Measurements from ENCODE around the gene DOK5. TPM values are rescaled to one million over a fixed set of nuclear protein-coding genes. Genes with fewer than 3 reads are reported as not detected.

The DOK5 gene
- total RNA-seq, 1 experiment from 2014 or later, result 4.9 TPM

- CTCF ChIA-PET, result no interaction called here
- Histone ChIP-seq H3K27ac (ENCODE audit: low read depth, low read length, poor library complexity, severe bottlenecking) (no peak overlapping the region), H3K27me3 (replicated peaks; ENCODE audit: insufficient read depth, low read depth, low read length, poor library complexity) (no peaks in the 10 kb centered on the region), H3K36me3 (ENCODE audit: insufficient read depth, low read length, poor library complexity, severe bottlenecking) (no peaks in the 10 kb centered on the region), H3K4me1 (ENCODE audit: insufficient read depth, low read length, poor library complexity, severe bottlenecking) (peaks cover 4% of the 10 kb centered on the region), H3K4me3 (ENCODE audit: low read depth, low read length, poor library complexity, severe bottlenecking) (no peak overlapping the region), H3K9me3 (ENCODE audit: low read depth, low read length, poor library complexity, severe bottlenecking) (peaks cover 5% of the 10 kb centered on the region)
- no peak for TF ChIP-seq CTCF (conservative IDR thresholded peaks at IDR 0.05; ENCODE audit: low read depth, low read length)
- TF ChIP-seq EZH2 (IDR thresholded peaks at IDR 0.05; ENCODE audit: borderline replicate concordance, low read depth, low read length, poor library complexity, severe bottlenecking), result no peak
- no TSS peak for BruUV-seq (replicated peaks)
- intact Hi-C loops (cut with micrococcal nuclease; ENCODE audit: unreplicated experiment), result no loop called here
- DNase-seq (ENCODE audit: low spot score), result no peak
- POLR2A ChIA-PET (ENCODE audit: low non-redundant PET), result no interaction called here
These were observed 42.0 kb downstream of the DOK5 start for GRCh38 chr20:54517241-54517975.

- no TSS peak for BruUV-seq (replicated peaks)
- intact Hi-C loops (cut with micrococcal nuclease; ENCODE audit: unreplicated experiment), result no loop called here
- ChIA-PET POLR2A (ENCODE audit: low non-redundant PET) (no interaction called here), CTCF (no interaction called here)
- no peaks in the 10 kb centered on the region for H3K36me3 ChIP-seq (ENCODE audit: insufficient read depth, low read length, poor library complexity, severe bottlenecking)
- no peaks in the 10 kb centered on the region for H3K9me3 ChIP-seq (ENCODE audit: low read depth, low read length, poor library complexity, severe bottlenecking)
- H3K27me3 ChIP-seq (replicated peaks; ENCODE audit: insufficient read depth, low read depth, low read length, poor library complexity), result no peaks in the 10 kb centered on the region
- H3K4me1 ChIP-seq (ENCODE audit: insufficient read depth, low read length, poor library complexity, severe bottlenecking), result peaks cover 8% of the 10 kb centered on the region
- H3K27ac ChIP-seq (ENCODE audit: low read depth, low read length, poor library complexity, severe bottlenecking), result no peak overlapping the region
- no peak overlapping the region for H3K4me3 ChIP-seq (ENCODE audit: low read depth, low read length, poor library complexity, severe bottlenecking)
- no peak for DNase-seq (ENCODE audit: low spot score)
- TF ChIP-seq EZH2 (IDR thresholded peaks at IDR 0.05; ENCODE audit: borderline replicate concordance, low read depth, low read length, poor library complexity, severe bottlenecking) (no peak), CTCF (conservative IDR thresholded peaks at IDR 0.05; ENCODE audit: low read depth, low read length) (no peak)
These were observed 49.5 kb downstream of the DOK5 start for GRCh38 chr20:54524849-54525248.

GRCh38 chr20:54525916-54526590 is 50.7 kb downstream of the DOK5 start:
- peaks cover 8% of the 10 kb centered on the region for H3K4me1 ChIP-seq (ENCODE audit: insufficient read depth, low read length, poor library complexity, severe bottlenecking)
- BruUV-seq (replicated peaks), result no TSS peak
- POLR2A ChIA-PET (ENCODE audit: low non-redundant PET), result no interaction called here
- no peaks in the 10 kb centered on the region for H3K27me3 ChIP-seq (replicated peaks; ENCODE audit: insufficient read depth, low read depth, low read length, poor library complexity)
- no peak for TF ChIP-seq CTCF (conservative IDR thresholded peaks at IDR 0.05; ENCODE audit: low read depth, low read length)
- TF ChIP-seq EZH2 (IDR thresholded peaks at IDR 0.05; ENCODE audit: borderline replicate concordance, low read depth, low read length, poor library complexity, severe bottlenecking), result no peak
- no peaks in the 10 kb centered on the region for H3K9me3 ChIP-seq (ENCODE audit: low read depth, low read length, poor library complexity, severe bottlenecking)
- CTCF ChIA-PET, result interaction anchor here (0.6 kb wide), 1 partner anchor 200 kb away, joined by 3 read pairs; no protein-coding TSS in a partner anchor
- DNase-seq (ENCODE audit: low spot score), result peak; percentile 19
- H3K27ac ChIP-seq (ENCODE audit: low read depth, low read length, poor library complexity, severe bottlenecking), result no peak overlapping the region
- no peak overlapping the region for H3K4me3 ChIP-seq (ENCODE audit: low read depth, low read length, poor library complexity, severe bottlenecking)
- intact Hi-C loops (cut with micrococcal nuclease; ENCODE audit: unreplicated experiment), result no loop called here
- H3K36me3 ChIP-seq (ENCODE audit: insufficient read depth, low read length, poor library complexity, severe bottlenecking), result no peaks in the 10 kb centered on the region

All from A673 (cell line).